B cell (primary cell): Measurements from ENCODE around the gene CTNNA3. TPM values are rescaled to one million over a fixed set of nuclear protein-coding genes. Genes with fewer than 3 reads are reported as not detected.

Experiments used
- ATAC-seq: fragments of 200-7000 bp; cut with Tn5 transposase; one replicate; pipeline ENCODE4 v1.10.0; 2021; ENCODE audit warnings: low read depth, mild to moderate bottlenecking, moderate number of reproducible peaks, moderate library complexity
- CTCF ChIA-PET: fragments of 350-600 bp; sonication (Branson Sonifier 250); formaldehyde crosslinking; loops from one replicate; lab custom pipeline; 2021; ENCODE audit warnings: antibody characterized with exemption, inconsistent platforms; lab: Charles Lee
- POLR2A ChIA-PET: fragments of 350-600 bp; sonication (Branson Sonifier 250); formaldehyde crosslinking; loops from one replicate; lab custom pipeline; 2021; ENCODE audit warnings: antibody characterized with exemption; lab: Charles Lee
- DNase-seq: peaks from one replicate; pipeline ENCODE4 v3.0.0; 2013
- H2AFZ ChIP-seq: 2 replicates; pipeline ENCODE4 v1.6.1; 2012; ENCODE audit warnings: mild to moderate bottlenecking, low read depth, low read length; ENCODE audit not compliant: insufficient read depth, poor library complexity, severe bottlenecking
- H3K27ac ChIP-seq, 2 donors: 1 replicate in 1 of 2; 2 replicates in 1 of 2; pipeline ENCODE4 v1.5.1; 2012 to 2013; ENCODE audit warnings: low read length in 2 of 2, mild to moderate bottlenecking in 2 of 2, moderate library complexity in 1 of 2
- H3K27me3 ChIP-seq, 4 experiments: fragments of 200-600 bp in 1 of 4; sonication (generic) in 1 of 4; replicated peaks in 1 of 4; 1 replicate in 2 of 4; 2 replicates in 2 of 4; pipeline versions ENCODE4 v1.6.1 to v1.7.0; 2013 to 2016; ENCODE audit warnings: low read length in 3 of 4, mild to moderate bottlenecking in 2 of 4, mixed read lengths in 1 of 4, moderate library complexity in 1 of 4; ENCODE audit not compliant: insufficient read depth in 4 of 4, control insufficient read depth in 3 of 4; ENCODE audit errors: control extremely low read depth in 1 of 4
- H3K36me3 ChIP-seq, 2 experiments: replicated peaks in 1 of 2; 1 replicate in 1 of 2; 2 replicates in 1 of 2; pipeline versions ENCODE4 v1.6.1 to v1.7.1; 2013; ENCODE audit warnings: low read length in 1 of 2; ENCODE audit not compliant: insufficient read depth in 2 of 2, control insufficient read depth in 1 of 2; ENCODE audit errors: control extremely low read depth in 1 of 2, extremely low read depth in 1 of 2
- H3K4me1 ChIP-seq, 2 donors: fragments of 200-600 bp in 1 of 2; sonication (generic) in 1 of 2; 1 replicate in 1 of 2; 2 replicates in 1 of 2; pipeline versions ENCODE4 v1.5.1 to v1.6.1; 2013 to 2017; ENCODE audit warnings: low read length in 2 of 2; ENCODE audit not compliant: control insufficient read depth in 2 of 2, insufficient read depth in 2 of 2
- H3K4me2 ChIP-seq: replicated peaks from 2 replicates; pipeline ENCODE3; 2012; ENCODE audit warnings: mild to moderate bottlenecking, low read depth, low read length; ENCODE audit not compliant: poor library complexity, severe bottlenecking
- H3K4me3 ChIP-seq, 5 experiments: fragments of 200-600 bp in 1 of 5; sonication (generic) in 1 of 5; 1 replicate in 3 of 5; 2 replicates in 2 of 5; pipeline versions ENCODE4 v1.5.1 to v1.7.0; 2011 to 2016; ENCODE audit warnings: low read length in 4 of 5, mild to moderate bottlenecking in 4 of 5, low read depth in 2 of 5, control low read depth in 1 of 5, moderate library complexity in 1 of 5; ENCODE audit not compliant: insufficient read depth in 1 of 5; ENCODE audit errors: control extremely low read depth in 1 of 5, extremely low read depth in 1 of 5
- H3K79me2 ChIP-seq: fragments of 200-600 bp; sonication (generic); one replicate; pipeline ENCODE4 v1.6.0; 2016; ENCODE audit warnings: low read length; ENCODE audit not compliant: control insufficient read depth, insufficient read depth
- H3K9ac ChIP-seq: fragments of 200-600 bp; sonication (generic); 2 replicates; pipeline ENCODE4 v1.6.1; 2017; ENCODE audit warnings: mild to moderate bottlenecking, low read length, moderate library complexity
- H3K9me3 ChIP-seq, 3 donors: one replicate each; pipeline versions ENCODE4 v1.6.1 to v1.7.1; 2013; ENCODE audit warnings: low read length in 2 of 3; ENCODE audit not compliant: control insufficient read depth in 2 of 3, insufficient read depth in 1 of 3; ENCODE audit errors: control extremely low read depth in 1 of 3
- H4K20me1 ChIP-seq: 2 replicates; pipeline ENCODE4 v1.6.0; 2012; ENCODE audit warnings: mild to moderate bottlenecking, low read length; ENCODE audit not compliant: insufficient read depth, control insufficient read depth, poor library complexity, severe bottlenecking
- H3K27ac Mint-ChIP-seq: one replicate; pipeline ENCODE4 v1.8.0; 2021; ENCODE audit warnings: mixed read lengths
- H3K27me3 Mint-ChIP-seq: one replicate; pipeline ENCODE4 v1.8.0; 2021; ENCODE audit warnings: mixed read lengths
- H3K4me1 Mint-ChIP-seq: one replicate; pipeline ENCODE4 v1.8.0; 2021; ENCODE audit warnings: mixed read lengths
- H3K4me3 Mint-ChIP-seq: one replicate; pipeline ENCODE4 v1.8.0; 2021; ENCODE audit warnings: mixed read lengths
- H3K9me3 Mint-ChIP-seq: one replicate; pipeline ENCODE4 v1.8.0; 2022; ENCODE audit warnings: mixed read lengths; ENCODE audit not compliant: insufficient read depth
- EZH2 ChIP-seq: IDR thresholded peaks from 2 replicates; pipeline ENCODE4 v1.6.1; 2012; ENCODE audit warnings: borderline replicate concordance, low read depth, mild to moderate bottlenecking, moderate library complexity, low read length; ENCODE audit not compliant: insufficient read depth, poor library complexity, severe bottlenecking
- WGBS: methylation state at CpG from one replicate; pipeline ENCODE4 v1.1.5; 2013; ENCODE audit warnings: missing lambda C conversion rate; ENCODE audit not compliant: insufficient coverage; 5-methylcytosine and 5-hydroxymethylcytosine counted together
- intact Hi-C: fragments of 100-400 bp; cut with micrococcal nuclease; formaldehyde crosslinking; loops from one replicate; pipeline ENCODE4 v1.10.0; 2022
- polyA plus RNA-seq: library from polyadenylated mRNA; depleted of rRNA; stranded (reverse); fragments of >200 nt; gene quantifications from 2 replicates; pipeline ENCODE4 v1.2.3, GENCODE V29; 2012
- total RNA-seq, 2 donors: library from RNA; stranded (reverse); fragments of 120-200 nt in 1 of 2; gene quantifications; 1 replicate in 1 of 2; 2 replicates in 1 of 2; pipeline versions ENCODE4 v1.2.3 to v1.2.4, GENCODE V29; 2013 to 2022
- TF ChIP-seq, protein P1 (sequence below): fragments of 200-600 bp; IDR thresholded peaks from one replicate; pipeline ENCODE4 v1.8.0; 2022; ENCODE audit warnings: antibody characterized with exemption, mild to moderate bottlenecking

CTNNA3 gene
- total and polyA plus RNA-seq, 2 donors (not counting 1 experiment from before 2014, with no cell fraction given) = 0.01 TPM; not detected in 1

DNA sequence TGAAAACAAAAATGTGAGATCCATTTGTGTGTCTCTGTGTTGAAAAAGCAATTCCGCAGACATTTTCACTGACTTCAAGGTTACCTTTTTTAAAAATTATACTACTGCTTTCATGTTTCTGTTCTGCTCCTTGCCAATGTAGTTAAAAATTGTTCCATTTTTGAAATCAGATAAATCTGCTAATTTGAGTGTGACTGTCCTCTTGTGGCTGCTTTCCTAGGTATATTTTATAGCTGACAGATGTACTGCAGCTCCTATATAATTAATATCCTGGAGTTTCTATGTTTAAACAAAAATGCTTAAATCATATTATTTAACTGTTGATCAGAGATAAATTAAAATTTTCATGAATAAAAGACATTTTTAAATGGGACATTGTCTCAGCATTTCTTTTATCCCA lies 947.8 kb downstream of the CTNNA3 start:
- Histone ChIP-seq H3K9ac (no peak overlapping the region), H3K4me2 (no peak overlapping the region), H4K20me1 (no peaks in the 10 kb centered on the region), H2AFZ (no peak overlapping the region), H3K4me3 (no peak overlapping the region), H3K36me3 (no peaks in the 10 kb centered on the region), H3K27me3 (no peaks in the 10 kb centered on the region), H3K27ac (no peak overlapping the region), H3K9me3 (no peaks in the 10 kb centered on the region), H3K79me2 (no peaks in the 10 kb centered on the region), H3K4me1 (no peaks in the 10 kb centered on the region)
- H3K9me3 Mint-ChIP-seq = peaks cover 2% of the 10 kb centered on the region
- no peak overlapping the region for H3K27ac Mint-ChIP-seq
- CTCF ChIA-PET = no interaction called here
- intact Hi-C loops = no loop called here
- DNase-seq (no peak), ATAC-seq (no peak)
- no peaks in the 10 kb centered on the region for H3K4me1 Mint-ChIP-seq
- no CpG with 5 or more reads among the region's 1 CpG for WGBS
- no peak for TF ChIP-seq EZH2
- TF ChIP-seq, protein P1, sequence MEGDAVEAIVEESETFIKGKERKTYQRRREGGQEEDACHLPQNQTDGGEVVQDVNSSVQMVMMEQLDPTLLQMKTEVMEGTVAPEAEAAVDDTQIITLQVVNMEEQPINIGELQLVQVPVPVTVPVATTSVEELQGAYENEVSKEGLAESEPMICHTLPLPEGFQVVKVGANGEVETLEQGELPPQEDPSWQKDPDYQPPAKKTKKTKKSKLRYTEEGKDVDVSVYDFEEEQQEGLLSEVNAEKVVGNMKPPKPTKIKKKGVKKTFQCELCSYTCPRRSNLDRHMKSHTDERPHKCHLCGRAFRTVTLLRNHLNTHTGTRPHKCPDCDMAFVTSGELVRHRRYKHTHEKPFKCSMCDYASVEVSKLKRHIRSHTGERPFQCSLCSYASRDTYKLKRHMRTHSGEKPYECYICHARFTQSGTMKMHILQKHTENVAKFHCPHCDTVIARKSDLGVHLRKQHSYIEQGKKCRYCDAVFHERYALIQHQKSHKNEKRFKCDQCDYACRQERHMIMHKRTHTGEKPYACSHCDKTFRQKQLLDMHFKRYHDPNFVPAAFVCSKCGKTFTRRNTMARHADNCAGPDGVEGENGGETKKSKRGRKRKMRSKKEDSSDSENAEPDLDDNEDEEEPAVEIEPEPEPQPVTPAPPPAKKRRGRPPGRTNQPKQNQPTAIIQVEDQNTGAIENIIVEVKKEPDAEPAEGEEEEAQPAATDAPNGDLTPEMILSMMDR = no peak
- H3K27me3 Mint-ChIP-seq = no peaks in the 10 kb centered on the region
- no peak overlapping the region for H3K4me3 Mint-ChIP-seq
- POLR2A ChIA-PET = no interaction called here

DNA sequence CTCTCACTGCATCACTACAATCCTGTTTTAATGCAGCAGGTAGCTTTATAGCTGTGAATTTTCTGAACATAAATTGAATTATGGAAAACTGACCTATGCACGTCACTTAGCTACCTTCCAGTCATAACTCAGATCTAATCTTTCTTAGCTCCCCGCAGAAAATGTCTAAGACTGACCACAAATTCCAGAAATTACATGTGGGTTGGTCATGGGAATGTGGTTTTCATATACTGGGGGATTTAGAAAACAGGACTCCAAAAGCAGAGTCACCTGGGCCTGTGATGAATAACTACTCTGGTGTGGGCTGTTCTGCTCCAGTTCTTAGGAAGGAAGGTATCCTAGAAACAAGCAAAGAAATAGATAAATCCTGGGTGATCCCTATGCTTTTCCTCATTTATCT lies 948.5 kb downstream of the CTNNA3 start:
- POLR2A ChIA-PET = no interaction called here
- no peaks in the 10 kb centered on the region for H3K9me3 ChIP-seq
- H3K9ac ChIP-seq = no peak overlapping the region
- no CpG with 5 or more reads among the region's 2 CpGs for WGBS
- TF ChIP-seq, protein P1 = no peak
- TF ChIP-seq EZH2 = no peak
- H3K27ac Mint-ChIP-seq = no peak overlapping the region
- no peaks in the 10 kb centered on the region for H4K20me1 ChIP-seq
- no peak overlapping the region for H2AFZ ChIP-seq
- ATAC-seq (no peak), DNase-seq (no peak)
- no peak overlapping the region for H3K4me3 ChIP-seq
- intact Hi-C loops = no loop called here
- H3K9me3 Mint-ChIP-seq = peaks cover 2% of the 10 kb centered on the region
- H3K4me3 Mint-ChIP-seq = no peak overlapping the region
- no peaks in the 10 kb centered on the region for H3K4me1 Mint-ChIP-seq
- H3K27ac ChIP-seq = no peak overlapping the region
- H3K4me2 ChIP-seq = no peak overlapping the region
- H3K36me3 ChIP-seq = no peaks in the 10 kb centered on the region
- no peaks in the 10 kb centered on the region for H3K27me3 Mint-ChIP-seq
- H3K27me3 ChIP-seq = no peaks in the 10 kb centered on the region
- CTCF ChIA-PET = no interaction called here
- no peaks in the 10 kb centered on the region for H3K79me2 ChIP-seq
- no peaks in the 10 kb centered on the region for H3K4me1 ChIP-seq
